SK-N-SH treated with all-trans-retinoic acid at 6 μM for 48 hours (cell line): ENCODE measurements around the gene IKBKE.

ENCODE experiments used
- ATAC-seq: fragments of 200-7000 bp; cut with Tn5 transposase; 3 replicates; pipeline ENCODE4 v1.9.1; 2020; ENCODE audit warnings: mild to moderate bottlenecking, moderate library complexity
- BACH2 ChIP-seq: fragments of 250-450 bp; sonication (Bioruptor Pico); IDR thresholded peaks from 2 replicates; pipeline ENCODE4 v1.9.0; 2021; ENCODE audit warnings: mild to moderate bottlenecking, borderline replicate concordance
- CREB5 ChIP-seq: fragments of 250-450 bp; sonication (Bioruptor Pico); IDR thresholded peaks from 2 replicates; pipeline ENCODE4 v1.5.1; 2020; ENCODE audit warnings: low read depth, mild to moderate bottlenecking, moderate library complexity
- CSDC2 ChIP-seq: fragments of 250-450 bp; sonication (Bioruptor Pico); IDR thresholded peaks from 2 replicates; pipeline ENCODE4 v1.5.0; 2020; ENCODE audit warnings: mild to moderate bottlenecking, moderate library complexity
- ESRRG ChIP-seq: fragments of 250-450 bp; sonication (Bioruptor Pico); IDR thresholded peaks from 2 replicates; pipeline ENCODE4 v1.6.1; 2021; ENCODE audit warnings: mild to moderate bottlenecking
- GLIS3 ChIP-seq: fragments of 250-450 bp; sonication (Bioruptor Pico); IDR thresholded peaks from 2 replicates; pipeline ENCODE4 v1.5.0; 2020; ENCODE audit warnings: mild to moderate bottlenecking, moderate library complexity
- ISL1 ChIP-seq: fragments of 250-450 bp; sonication (Bioruptor Pico); IDR thresholded peaks from 2 replicates; pipeline ENCODE4 v2.1.2; 2022; ENCODE audit warnings: mild to moderate bottlenecking, moderate library complexity
- OSR1 ChIP-seq: fragments of 250-450 bp; sonication (Bioruptor Pico); IDR thresholded peaks from 2 replicates; pipeline ENCODE4 v1.8.0; 2022; ENCODE audit warnings: moderate library complexity, mild to moderate bottlenecking, inconsistent platforms
- PATZ1 ChIP-seq: fragments of 250-450 bp; sonication (Bioruptor Pico); IDR thresholded peaks from 2 replicates; pipeline ENCODE4 v1.8.0; 2020; ENCODE audit warnings: mild to moderate bottlenecking, moderate library complexity, borderline replicate concordance
- PPARA ChIP-seq: fragments of 250-450 bp; sonication (Bioruptor Pico); IDR thresholded peaks from 2 replicates; pipeline ENCODE4 v1.5.0; 2020; ENCODE audit warnings: mild to moderate bottlenecking, borderline replicate concordance
- RARB ChIP-seq: fragments of 250-450 bp; sonication (Bioruptor Pico); IDR thresholded peaks from 2 replicates; pipeline ENCODE4 v1.8.0; 2021; ENCODE audit warnings: mild to moderate bottlenecking, moderate library complexity
- SNAI2 ChIP-seq: fragments of 250-450 bp; sonication (Bioruptor Pico); IDR thresholded peaks from 2 replicates; pipeline ENCODE4 v1.5.0; 2020; ENCODE audit warnings: mild to moderate bottlenecking, moderate library complexity
- TCF4 ChIP-seq: fragments of 250-450 bp; sonication (Bioruptor Pico); IDR thresholded peaks from 2 replicates; pipeline ENCODE4 v1.8.0; 2021; ENCODE audit warnings: mild to moderate bottlenecking, moderate library complexity, borderline replicate concordance
- TOX ChIP-seq: fragments of 250-450 bp; sonication (Bioruptor Pico); IDR thresholded peaks from 2 replicates; pipeline ENCODE4 v1.8.0; 2021; ENCODE audit warnings: mild to moderate bottlenecking, moderate library complexity, borderline replicate concordance
- TSHZ2 ChIP-seq: fragments of 250-450 bp; sonication (Bioruptor Pico); IDR thresholded peaks from 2 replicates; pipeline ENCODE4 v1.5.0; 2020; ENCODE audit warnings: mild to moderate bottlenecking, moderate library complexity
- ZC3H10 ChIP-seq: fragments of 250-450 bp; sonication (Bioruptor Pico); IDR thresholded peaks from 2 replicates; pipeline ENCODE4 v1.5.1; 2021; ENCODE audit warnings: mild to moderate bottlenecking, moderate library complexity
- ZFP3 ChIP-seq: fragments of 250-450 bp; sonication (Bioruptor Pico); IDR thresholded peaks from 2 replicates; pipeline ENCODE4 v1.5.0; 2020; ENCODE audit warnings: mild to moderate bottlenecking, moderate library complexity
- ZFP30 ChIP-seq: fragments of 450-650 bp; formaldehyde crosslinking; IDR thresholded peaks from 2 replicates; pipeline ENCODE4 v1.5.0; 2022; ENCODE audit warnings: mild to moderate bottlenecking, moderate library complexity
- ZNF565 ChIP-seq: fragments of 450-650 bp; formaldehyde crosslinking; conservative IDR thresholded peaks from 2 replicates; pipeline ENCODE4 v1.5.0; 2020; ENCODE audit warnings: low read depth, mild to moderate bottlenecking, moderate library complexity
- ZNF8 ChIP-seq: fragments of 450-650 bp; formaldehyde crosslinking; IDR thresholded peaks from 2 replicates; pipeline ENCODE4 v1.5.0; 2020; ENCODE audit warnings: mild to moderate bottlenecking, moderate library complexity
- TF ChIP-seq, protein P1 (sequence below): fragments of 250-450 bp; sonication (Bioruptor Pico); IDR thresholded peaks from 2 replicates; pipeline ENCODE4 v1.5.1; 2021; ENCODE audit warnings: mild to moderate bottlenecking, moderate library complexity

Gene IKBKE

GRCh38 chr1:206471415-206471801, 1.1 kb downstream of the IKBKE start:
- ATAC-seq: no peak
- TF ChIP-seq PPARA (CRISPR knock-in tag) (no peak), ZFP30 (no peak), CSDC2 (CRISPR knock-in tag) (no peak), CREB5 (CRISPR knock-in tag) (no peak), ESRRG (CRISPR knock-in tag) (no peak)

DNA sequence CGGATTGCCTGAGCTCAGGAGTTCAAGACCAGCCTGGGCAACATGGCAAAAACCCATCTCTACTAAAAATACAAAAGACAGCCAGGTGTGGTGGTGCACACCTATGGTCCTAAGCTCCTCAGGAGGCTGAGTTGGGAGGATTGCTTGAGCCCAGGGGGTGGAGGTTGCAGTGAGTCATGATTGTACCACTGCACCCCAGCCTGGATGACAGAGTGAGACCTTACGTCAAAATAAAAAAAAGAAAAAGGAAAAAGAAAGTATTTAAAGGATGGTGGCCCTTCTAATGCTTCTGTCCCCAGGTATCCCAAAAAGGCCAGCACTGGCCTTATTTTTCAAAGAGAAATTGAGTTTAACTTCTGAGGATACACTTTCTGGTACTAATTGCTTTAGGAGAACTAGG, 1.7 kb downstream of the IKBKE start:
- no peak for ATAC-seq
- no peak for TF ChIP-seq CSDC2 (CRISPR knock-in tag)
- TF ChIP-seq CREB5 (CRISPR knock-in tag): no peak
- no peak for TF ChIP-seq BACH2
- no peak for TF ChIP-seq ZNF8 (CRISPR knock-in tag)
- no peak for TF ChIP-seq RARB (CRISPR knock-in tag)
- TF ChIP-seq ESRRG (CRISPR knock-in tag): no peak
- no peak for TF ChIP-seq TSHZ2 (CRISPR knock-in tag)
- no peak for TF ChIP-seq GLIS3 (CRISPR knock-in tag)
- no peak for TF ChIP-seq SNAI2 (CRISPR knock-in tag)
- TF ChIP-seq, protein P1, sequence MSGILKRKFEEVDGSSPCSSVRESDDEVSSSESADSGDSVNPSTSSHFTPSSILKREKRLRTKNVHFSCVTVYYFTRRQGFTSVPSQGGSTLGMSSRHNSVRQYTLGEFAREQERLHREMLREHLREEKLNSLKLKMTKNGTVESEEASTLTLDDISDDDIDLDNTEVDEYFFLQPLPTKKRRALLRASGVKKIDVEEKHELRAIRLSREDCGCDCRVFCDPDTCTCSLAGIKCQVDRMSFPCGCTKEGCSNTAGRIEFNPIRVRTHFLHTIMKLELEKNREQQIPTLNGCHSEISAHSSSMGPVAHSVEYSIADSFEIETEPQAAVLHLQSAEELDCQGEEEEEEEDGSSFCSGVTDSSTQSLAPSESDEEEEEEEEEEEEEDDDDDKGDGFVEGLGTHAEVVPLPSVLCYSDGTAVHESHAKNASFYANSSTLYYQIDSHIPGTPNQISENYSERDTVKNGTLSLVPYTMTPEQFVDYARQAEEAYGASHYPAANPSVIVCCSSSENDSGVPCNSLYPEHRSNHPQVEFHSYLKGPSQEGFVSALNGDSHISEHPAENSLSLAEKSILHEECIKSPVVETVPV (CRISPR knock-in tag): no peak
- TF ChIP-seq TCF4 (CRISPR knock-in tag): no peak
- TF ChIP-seq ZNF565 (CRISPR knock-in tag): no peak
- TF ChIP-seq ZFP3: no peak
- no peak for TF ChIP-seq PPARA (CRISPR knock-in tag)
- TF ChIP-seq ZFP30: no peak
- TF ChIP-seq TOX (CRISPR knock-in tag): no peak
- no peak for TF ChIP-seq PATZ1
- no peak for TF ChIP-seq ZC3H10 (CRISPR knock-in tag)
- no peak for TF ChIP-seq OSR1 (CRISPR knock-in tag)
- TF ChIP-seq, all 23 proteins: peak for 0

- no peak for ATAC-seq
- TF ChIP-seq OSR1 (CRISPR knock-in tag) (no peak), GLIS3 (CRISPR knock-in tag) (no peak), ESRRG (CRISPR knock-in tag) (no peak), ZNF565 (CRISPR knock-in tag) (no peak), PATZ1 (no peak), ISL1 (CRISPR knock-in tag) (no peak), CREB5 (CRISPR knock-in tag) (no peak), PPARA (CRISPR knock-in tag) (no peak), CSDC2 (CRISPR knock-in tag) (no peak), RARB (CRISPR knock-in tag) (no peak), SNAI2 (CRISPR knock-in tag) (no peak), TOX (CRISPR knock-in tag) (no peak), ZNF8 (CRISPR knock-in tag) (no peak)
- TF ChIP-seq, protein P1 (CRISPR knock-in tag): no peak
Measured at GRCh38 chr1:206472454-206472853, 2.2 kb downstream of the IKBKE start.
